ENCODE data around the gene WLS.
"Not testable (repeated sequence)": the region's sequence is repeated elsewhere in the genome, so short reads cannot be mapped to it uniquely, and the experiment has no call there.

WLS gene

DNA sequence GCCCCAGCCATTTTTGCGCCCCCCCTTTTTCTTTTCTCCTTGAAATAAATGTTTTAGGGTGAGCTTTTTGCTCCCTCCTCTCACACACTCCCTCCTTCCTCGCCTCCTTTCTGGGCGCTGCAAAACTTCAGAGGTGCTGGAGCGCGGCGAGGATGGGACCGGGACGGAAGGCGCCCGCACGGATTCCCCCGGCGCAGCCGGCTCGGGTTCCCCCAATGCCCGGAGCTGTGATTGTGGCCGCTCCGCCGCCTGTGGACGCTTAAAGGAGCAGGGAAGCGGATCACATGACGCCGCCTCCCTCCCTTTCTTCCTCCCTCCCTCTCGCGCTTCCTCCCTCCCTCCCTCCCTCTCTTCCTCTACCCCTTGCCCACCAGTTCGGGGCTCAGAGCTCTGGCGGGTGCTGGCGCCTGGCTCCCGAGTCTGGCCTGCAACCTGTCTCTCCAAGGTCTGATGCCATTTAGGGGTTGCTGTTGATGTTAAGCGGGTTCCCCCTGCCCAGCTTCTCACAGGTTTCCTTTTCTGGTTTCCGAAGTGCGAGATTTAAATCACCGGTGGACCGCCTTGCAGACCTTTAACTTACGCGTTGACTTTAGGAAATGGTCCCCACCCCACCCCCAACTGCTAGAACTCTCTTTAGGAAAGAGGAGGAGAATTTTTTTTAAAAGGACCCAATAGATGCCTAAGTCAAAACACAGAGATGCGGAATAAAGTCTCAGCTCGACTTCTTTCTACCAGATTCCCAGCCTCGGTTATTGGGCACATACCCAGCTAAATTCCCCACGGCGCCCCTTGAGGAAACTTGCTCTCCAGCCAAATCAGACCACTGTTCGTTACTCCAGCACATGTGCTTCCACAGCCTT is at the start of gene WLS:
Gene WLS, minus strand, starts transcription at position 235 of the 860 bp plus-strand sequence. Its CDS starts 224 bp downstream, at position 11.
- no peak for DNase-seq

DNA sequence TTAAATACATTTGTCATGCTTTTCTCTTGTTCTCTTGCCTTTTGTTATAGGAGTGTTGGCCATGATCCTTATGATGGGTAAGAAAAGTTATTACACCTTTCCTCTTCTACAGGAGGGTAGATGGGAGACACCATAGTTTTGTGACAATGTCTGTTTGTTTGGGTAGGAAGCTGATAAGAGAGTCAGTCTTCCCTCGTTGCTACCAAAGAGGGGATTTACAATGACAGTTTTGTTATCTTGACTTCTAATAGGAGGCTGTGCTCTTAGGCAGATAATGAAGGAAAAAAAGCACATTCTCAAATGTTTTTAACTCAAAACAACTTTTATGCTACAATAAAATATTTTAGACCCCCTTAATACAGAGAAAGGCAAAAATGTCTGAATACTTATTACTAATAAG is 48.0 kb upstream of the WLS start:
- DNase-seq, result no peak

DNA sequence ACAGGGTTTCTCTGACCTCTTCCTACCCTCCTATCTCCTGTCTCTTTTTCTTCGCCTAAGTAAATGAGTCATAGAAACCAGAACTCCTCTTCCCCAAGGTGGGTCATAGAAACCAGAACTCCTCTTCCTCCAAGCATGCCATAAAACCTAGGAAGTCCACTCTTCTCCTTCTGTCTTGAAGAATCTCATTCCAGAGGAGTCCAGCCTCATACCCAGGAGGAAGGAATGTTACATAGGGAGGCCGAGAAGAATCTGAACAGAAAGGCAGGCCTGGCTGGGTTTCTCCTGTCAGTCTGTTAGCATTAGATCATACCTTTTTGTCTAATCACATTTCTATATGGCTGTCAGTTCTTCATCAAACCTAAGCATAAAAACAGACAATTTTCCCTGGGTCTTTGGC is 47.5 kb upstream of the WLS start:
- DNase-seq, result no peak

DNA sequence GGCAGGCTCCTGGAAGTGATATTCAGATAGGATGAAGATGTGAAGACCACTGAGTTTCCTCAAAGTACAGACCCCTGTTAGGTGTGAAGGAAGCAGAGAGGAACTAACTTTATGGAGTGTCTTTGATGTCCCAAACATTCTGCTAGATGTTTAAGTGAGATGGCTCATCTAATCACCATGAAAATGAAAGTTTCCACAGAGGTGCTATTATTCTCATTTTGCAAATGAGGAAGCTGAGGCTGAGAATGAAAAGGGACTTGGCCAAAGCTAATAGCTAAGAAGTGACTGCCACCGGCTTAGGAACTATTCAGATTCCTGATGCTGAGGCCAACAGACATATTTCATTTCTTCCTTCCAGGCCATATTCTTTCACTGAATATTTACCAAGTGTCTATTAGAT is 45.9 kb upstream of the WLS start:
- DNase-seq, result no peak

GRCh38 chr1:68276448-68276847 is 44.1 kb upstream of the WLS start:
- DNase-seq, result no peak

- no peak for DNase-seq
Observed at GRCh38 chr1:68273530-68273929, 41.2 kb upstream of the WLS start.

DNA sequence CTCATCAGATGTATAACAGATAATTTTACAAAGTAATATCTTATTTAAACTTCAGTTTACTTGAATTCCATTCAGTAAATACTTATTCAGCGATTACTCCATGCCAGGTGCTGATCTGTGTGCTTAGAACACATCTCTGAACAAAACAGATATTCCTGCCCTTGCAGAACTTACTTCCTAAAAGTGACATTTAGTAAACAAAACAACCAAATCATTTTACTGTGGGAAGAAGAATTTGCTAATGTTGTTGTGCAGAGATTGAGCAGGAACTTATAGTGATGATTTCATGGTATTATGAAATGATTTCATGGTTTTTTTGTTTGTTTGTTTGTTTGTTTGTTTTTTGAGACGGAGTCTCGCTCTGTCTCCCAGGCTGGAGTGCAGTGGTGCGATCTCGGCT is 39.3 kb upstream of the WLS start:
- no peak for DNase-seq

- DNase-seq, result no peak
Observed at GRCh38 chr1:68270951-68271350, 38.6 kb upstream of the WLS start.

DNA sequence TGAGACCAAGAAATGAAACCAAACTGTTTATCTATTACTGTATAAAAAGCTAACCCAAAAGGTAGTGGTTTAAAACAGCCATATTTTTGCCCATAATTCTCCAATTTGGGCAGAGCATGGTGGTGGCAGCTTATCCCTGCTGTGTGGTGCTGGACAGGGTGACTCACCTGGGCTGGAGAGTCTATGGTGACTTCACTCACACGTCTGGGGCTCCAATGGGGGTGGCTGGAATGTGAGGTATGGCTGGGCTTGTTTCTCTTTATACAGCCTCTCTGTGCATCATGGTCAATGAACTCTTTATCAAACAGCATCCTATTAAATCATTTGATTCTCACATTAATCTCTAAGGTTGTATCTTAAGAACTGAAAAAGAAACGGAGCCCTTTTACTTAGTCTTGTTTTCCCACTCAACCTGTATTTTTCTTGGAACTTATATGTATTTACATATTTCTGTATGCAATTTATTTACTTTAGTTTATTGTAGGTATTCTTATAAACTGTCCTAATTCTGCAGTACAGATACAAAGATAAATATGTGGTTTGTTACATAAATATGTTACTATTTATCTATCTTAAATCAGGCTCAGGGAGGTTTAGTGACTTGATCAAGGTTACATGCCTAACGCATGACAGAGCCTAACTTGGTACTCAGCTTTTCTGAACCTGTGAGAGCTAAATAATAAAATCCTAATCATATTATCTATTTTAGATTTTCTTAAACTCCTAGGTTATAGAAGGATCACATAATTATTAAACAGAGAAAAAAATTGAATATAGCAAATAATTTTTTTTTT is 37.5 kb upstream of the WLS start:
- DNase-seq, result no peak

- DNase-seq, result no peak
Observed at GRCh38 chr1:68268896-68269483, 36.7 kb upstream of the WLS start.

DNA sequence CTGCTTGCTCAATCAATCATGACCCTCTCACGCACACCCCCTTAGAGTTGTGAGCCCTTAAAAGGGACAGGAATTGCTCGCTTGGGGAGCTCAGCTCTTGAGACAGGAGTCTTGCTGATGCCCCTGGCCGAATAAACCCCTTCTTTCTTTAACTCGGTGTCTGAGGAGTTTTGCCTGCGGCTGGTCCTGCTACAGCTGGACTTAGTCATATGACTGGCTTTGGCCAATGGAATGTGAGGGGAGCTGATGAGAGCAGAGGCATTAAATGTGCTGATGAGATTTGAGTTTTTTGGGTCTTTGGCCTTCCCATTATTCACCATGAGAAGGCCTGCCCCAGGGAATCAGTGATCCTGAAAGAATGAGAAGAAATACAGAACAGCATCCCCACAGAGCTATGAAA is 24.5 kb upstream of the WLS start:
- DNase-seq, result not testable (repeated sequence)

DNA sequence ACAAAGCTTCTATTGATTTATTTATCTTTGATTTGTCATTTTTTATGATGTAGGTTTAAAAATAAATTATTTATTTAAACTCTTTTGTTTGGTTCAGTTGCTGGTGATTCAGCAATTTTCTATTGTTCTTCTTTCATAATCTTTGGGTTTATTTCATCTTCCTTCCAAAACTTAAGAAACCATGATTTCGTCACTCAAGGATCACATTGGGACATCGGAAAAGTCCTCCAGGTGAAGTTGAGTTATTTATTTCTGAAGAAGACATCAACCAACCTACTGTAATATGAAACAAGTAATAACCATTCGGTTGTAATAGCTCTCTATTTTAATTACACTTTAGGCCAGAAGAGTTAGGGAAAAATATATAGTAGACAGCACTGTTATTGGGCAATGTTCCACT is 23.0 kb upstream of the WLS start:
- no peak for DNase-seq

DNA sequence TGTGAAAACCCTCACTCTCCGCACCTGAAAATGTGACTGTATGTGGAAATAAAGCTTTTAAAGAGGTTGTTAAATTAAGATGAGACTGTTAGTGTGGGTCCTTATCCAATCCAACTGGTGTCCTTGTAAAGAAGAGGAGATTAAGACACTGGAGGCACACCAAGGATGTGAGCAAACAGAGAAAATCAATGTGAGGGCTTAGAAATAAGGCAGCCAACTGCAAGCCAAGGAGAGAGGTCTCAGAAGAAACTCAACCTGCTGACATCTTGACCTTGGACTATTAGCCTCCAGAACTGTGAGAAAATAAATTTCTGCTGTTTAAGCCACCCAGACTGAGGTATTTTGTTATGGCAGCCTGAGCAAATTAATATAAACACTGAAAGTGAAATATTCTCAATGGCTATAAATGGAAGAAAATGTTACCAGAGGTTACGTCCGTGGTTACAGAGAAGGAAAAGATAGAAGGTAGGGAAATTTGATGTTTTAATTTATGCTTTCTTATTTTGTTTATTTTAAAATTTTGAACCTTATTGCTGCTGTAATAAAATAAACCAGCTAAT is 22.4 kb upstream of the WLS start:
- no peak for DNase-seq

DNA sequence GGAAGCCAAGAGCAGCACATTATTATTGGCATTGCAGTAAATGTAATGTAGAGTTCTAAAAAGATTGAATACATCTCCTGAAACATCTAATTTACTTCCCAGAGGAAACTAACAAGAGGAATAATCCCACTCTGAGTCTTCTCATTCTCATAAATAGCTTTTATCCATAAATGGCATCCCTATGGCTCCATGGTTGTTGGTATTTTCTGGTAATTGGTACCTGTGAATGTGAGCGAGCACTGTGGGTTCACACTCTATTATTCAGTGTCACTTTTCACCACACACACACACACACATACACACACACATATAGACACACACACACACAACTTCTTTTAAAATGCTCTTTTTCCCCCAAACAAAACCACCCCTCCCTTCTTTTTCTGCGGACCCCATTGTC is 4.7 kb upstream of the WLS start:
- DNase-seq, result no peak

GRCh38 chr1:68234094-68234493 is 1.8 kb upstream of the WLS start:
- DNase-seq, result no peak

- no peak for DNase-seq
Observed at GRCh38 chr1:68233202-68233601, 879 bp upstream of the WLS start.

DNA sequence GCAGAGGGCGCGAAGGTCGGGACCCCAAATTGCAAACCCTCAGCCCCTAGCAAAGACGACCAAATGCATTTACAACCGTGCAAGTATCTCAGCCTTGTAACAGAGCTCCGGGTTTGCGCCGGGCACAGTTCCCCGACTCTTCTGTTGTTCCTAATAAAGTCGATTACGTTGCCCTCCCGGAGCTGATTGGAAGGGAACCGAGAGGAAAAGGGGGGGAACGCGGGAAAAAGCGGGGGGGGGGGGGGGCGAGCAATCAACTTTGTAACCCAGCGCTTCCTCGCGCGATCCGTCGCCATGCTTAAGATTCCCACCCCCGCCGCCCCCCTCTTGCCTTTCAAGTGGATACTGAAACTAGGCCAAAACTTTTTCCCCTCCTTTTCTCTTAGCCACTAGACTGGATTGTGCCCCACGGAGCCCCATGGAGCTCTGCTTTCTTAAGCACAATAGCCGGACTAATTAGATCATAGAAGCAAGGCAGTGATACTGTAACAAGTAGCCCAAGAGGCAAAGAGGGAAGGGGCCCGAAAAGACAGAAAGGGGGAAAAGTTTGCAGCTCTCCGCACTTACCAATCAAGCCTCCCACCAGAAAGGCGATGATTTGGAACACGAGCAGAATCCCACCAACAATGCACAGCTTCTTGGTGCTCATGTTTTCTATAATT is 565 bp downstream of the WLS start:
- DNase-seq, result no peak

DNA sequence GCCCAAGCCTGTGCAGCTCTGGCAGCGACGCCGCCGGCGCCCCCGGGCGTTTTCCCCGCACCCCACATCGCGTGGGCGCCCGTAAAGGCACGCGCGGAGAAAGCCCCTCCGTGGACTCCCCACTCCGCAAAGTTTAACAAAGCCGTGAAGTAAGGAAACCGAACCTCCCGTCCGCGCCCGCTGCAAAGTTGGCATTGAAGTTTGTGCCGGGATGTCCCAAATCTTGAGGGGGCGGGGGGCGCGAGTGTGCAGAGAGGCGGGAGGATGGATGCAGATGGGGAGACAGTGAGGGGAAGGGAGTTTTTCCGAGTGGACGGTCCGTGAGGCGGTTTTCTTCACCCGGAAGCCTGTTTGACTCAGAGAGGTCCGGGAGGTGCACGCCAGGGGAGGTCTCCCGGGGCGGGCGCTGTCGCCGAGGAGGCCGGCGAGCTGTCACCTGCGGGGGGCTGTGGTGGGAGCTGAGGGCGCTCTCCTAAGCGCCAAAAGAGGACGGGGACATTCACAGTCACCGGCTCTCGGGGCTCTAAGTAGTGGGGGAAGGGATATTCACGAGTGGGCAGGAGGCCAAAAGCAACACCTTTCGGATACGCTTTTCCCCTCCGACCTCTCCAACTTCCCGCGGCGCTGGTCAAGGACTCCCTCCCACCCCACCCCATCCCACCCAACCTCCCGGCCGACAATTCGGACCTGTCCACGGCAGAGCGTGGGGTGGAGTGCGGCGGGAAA is 1.3 kb downstream of the WLS start:
- DNase-seq, result no peak

DNA sequence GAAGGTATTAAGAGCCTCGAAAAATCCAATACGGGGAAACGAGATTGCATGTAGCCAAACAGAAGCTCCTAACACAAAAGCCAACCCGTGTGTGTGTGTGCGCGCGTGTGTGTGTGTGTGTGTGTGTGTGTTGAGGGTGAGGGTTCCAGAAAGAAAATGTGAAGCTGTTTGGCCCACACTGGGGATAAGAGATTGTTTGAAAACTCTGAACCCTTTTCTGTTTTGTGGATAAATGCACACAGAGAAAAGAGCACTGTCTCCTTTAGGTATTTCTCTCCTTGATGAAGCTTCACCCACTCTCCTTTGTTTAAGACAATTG is 1.9 kb downstream of the WLS start:
- no peak for DNase-seq

DNA sequence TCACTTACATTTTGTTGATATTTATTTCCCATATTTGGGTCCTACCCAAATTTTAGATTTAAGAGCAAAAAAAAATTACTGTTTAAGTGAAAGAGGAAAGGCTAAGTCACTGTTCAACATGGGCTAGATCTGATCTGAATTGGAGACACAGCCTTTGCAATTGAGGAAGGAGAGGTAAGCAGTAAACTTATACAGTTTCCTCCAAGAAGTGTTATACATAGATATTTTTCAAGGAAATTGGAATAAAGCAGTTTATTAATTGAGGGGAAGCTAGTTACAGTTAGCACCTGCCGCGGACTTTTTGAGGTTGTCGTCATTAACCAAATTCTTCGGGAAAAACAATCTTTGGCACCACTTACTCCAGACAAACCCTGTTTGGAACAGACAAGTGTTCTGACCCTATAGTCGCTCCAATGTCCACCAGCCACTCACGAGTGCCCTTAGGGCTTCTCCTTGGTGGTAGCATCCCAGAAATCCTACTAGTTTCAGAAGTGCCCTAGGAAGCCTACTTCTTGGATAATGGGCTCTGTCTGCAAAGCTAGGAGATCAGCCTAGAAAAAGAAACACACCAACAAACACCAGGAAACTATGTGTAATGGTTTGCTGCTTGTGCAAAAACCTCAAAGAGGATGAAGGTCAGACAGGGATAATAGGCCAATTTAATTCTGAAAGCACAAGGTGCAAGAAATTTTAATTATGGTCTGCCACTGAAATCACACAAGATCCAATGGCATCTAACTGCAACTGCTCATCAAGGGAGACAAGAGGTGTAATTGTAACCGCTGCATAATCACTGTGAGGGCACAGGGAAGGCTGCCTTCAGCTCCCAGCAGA is 2.5 kb downstream of the WLS start:
- DNase-seq, result no peak

GRCh38 chr1:68228851-68229250 is 3.5 kb downstream of the WLS start:
- DNase-seq, result no peak

DNA sequence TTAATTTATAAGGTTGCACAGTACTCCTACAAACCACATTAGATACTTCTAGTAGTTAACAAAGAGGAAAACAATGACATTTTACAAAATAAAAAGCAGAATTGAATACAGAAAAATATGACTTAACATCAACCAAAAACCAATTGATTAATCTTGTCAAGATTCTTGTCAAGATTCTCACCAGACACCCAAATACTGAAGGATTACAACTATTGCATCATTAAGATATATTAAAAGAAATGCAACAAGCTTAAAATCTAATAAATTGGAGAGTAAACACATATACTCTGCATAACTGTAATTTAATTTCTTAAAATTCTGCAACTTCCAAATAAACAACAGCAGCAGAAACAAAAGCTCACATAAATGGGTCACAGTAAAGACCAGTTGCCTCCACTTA is 4.7 kb downstream of the WLS start:
- no peak for DNase-seq

Data from stimulated activated CD4-positive, alpha-beta T cell treated with anti-CD3 and anti-CD28 coated beads, Interleukin-2, amount 100 ng/mL, for 24 hours (primary cell).